GM12865 (cell line): ENCODE measurements around the gene ZNHIT2.

Source experiments
- DNase-seq: peaks from one replicate; pipeline ENCODE4 v3.0.0; 2010; ENCODE audit warnings: low read depth
- H3K4me3 ChIP-seq: 2 replicates; pipeline ENCODE4 v1.5.1; 2011; ENCODE audit warnings: mild to moderate bottlenecking, low read depth, low read length, control low read depth
- CTCF ChIP-seq: IDR thresholded peaks from 2 replicates; pipeline ENCODE4 v1.5.1; 2011; ENCODE audit warnings: low read length, control low read depth, low read depth, inconsistent platforms; ENCODE audit not compliant: insufficient read depth; ENCODE audit errors: missing control alignments

The ZNHIT2 gene

GRCh38 chr11:65078786-65079342 is 38.6 kb downstream of the ZNHIT2 start:
- DNase-seq, result no peak
- H3K4me3 ChIP-seq, result peak overlapping the region; percentile 30

GRCh38 chr11:65078151-65078550 is 39.4 kb downstream of the ZNHIT2 start:
- TF ChIP-seq CTCF, result peak; percentile 85
- H3K4me3 ChIP-seq, result peak overlapping the region; percentile 30
- peak; percentile 84 for DNase-seq

More at GRCh38 chr11:65078786-65079342, 38.6 kb downstream of the ZNHIT2 start:
- no peak for TF ChIP-seq CTCF

- H3K4me3 ChIP-seq, result no peak overlapping the region
- TF ChIP-seq CTCF, result no peak
- DNase-seq, result no peak
Measured at GRCh38 chr11:65077451-65077850, 40.0 kb downstream of the ZNHIT2 start.

- TF ChIP-seq CTCF, result no peak
Measured at GRCh38 chr11:65072631-65072966, 44.9 kb downstream of the ZNHIT2 start.

GRCh38 chr11:65071907-65072630 is 45.4 kb downstream of the ZNHIT2 start:
- no peak overlapping the region for H3K4me3 ChIP-seq
- TF ChIP-seq CTCF, result no peak
- DNase-seq, result peak; percentile 38

More at GRCh38 chr11:65072631-65072966, 44.9 kb downstream of the ZNHIT2 start:
- no peak overlapping the region for H3K4me3 ChIP-seq
- no peak for DNase-seq

GRCh38 chr11:65069217-65069616 is 48.3 kb downstream of the ZNHIT2 start:
- DNase-seq, result peak; percentile 34
- H3K4me3 ChIP-seq, result no peak overlapping the region
- no peak for TF ChIP-seq CTCF
